ENCODE results near the gene PIM1. TPM values are rescaled to one million over a fixed set of nuclear protein-coding genes. Genes with fewer than 3 reads are reported as not detected.

Gene PIM1
- total and polyA plus RNA-seq, 9 of the 15 experiments (the other 6 are each of a cell fraction or from before 2014, with no cell fraction given): 19.0 to 789 (median 212) TPM

GRCh38 chr6:37187321-37188022, 17.5 kb downstream of the PIM1 start (continued):
- TF ChIP-seq TFE3 (CRISPR knock-in tag; IDR thresholded peaks at IDR 0.05) (no peak), ZNF280B (CRISPR knock-in tag; IDR thresholded peaks at IDR 0.05) (no peak), ZNF121 (CRISPR knock-in tag; conservative IDR thresholded peaks at IDR 0.05) (no peak), ESRRB (CRISPR knock-in tag; IDR thresholded peaks at IDR 0.05; ENCODE audit: borderline replicate concordance) (no peak), CBX2 (IDR thresholded peaks at IDR 0.05; ENCODE audit: insufficient read depth, low read length, poor library complexity, severe bottlenecking) (no peak), ZNF830 (CRISPR knock-in tag; IDR thresholded peaks at IDR 0.05) (0 out of 2 replicates have a peak, but pooled peaks have one; percentile 71), NR3C1 (CRISPR knock-in tag; IDR thresholded peaks at IDR 0.05) (no peak), CBX1 (IDR thresholded peaks at IDR 0.05; ENCODE audit: low read depth) (no peak; the same call in 1 of the 2 replicates), DNMT1 (IDR thresholded peaks at IDR 0.05) (no peak), E2F1 (CRISPR knock-in tag; IDR thresholded peaks at IDR 0.05) (no peak), IRF1 (CRISPR knock-in tag; IDR thresholded peaks at IDR 0.05; ENCODE audit: borderline replicate concordance) (no peak), E2F6 (IDR thresholded peaks at IDR 0.05; ENCODE audit: borderline replicate concordance in 1 of 2, extremely low read depth in 1 of 2, insufficient read depth in 1 of 2, insufficient read length in 1 of 2, low read depth in 1 of 2, low read length in 1 of 2, poor library complexity in 1 of 2, severe bottlenecking in 1 of 2) (no peak), TAF7 (tag; IDR thresholded peaks at IDR 0.05) (0 out of 2 replicates have a peak, but pooled peaks have one; percentile 42), POLR2AphosphoS2 (IDR thresholded peaks at IDR 0.05; ENCODE audit: low read length) (no peak), ZFP30 (CRISPR knock-in tag; IDR thresholded peaks at IDR 0.05; ENCODE audit: borderline replicate concordance) (no peak), ZNF696 (CRISPR knock-in tag; conservative IDR thresholded peaks at IDR 0.05) (no peak), LARP7 (IDR thresholded peaks at IDR 0.05) (no peak), KDM5B (IDR thresholded peaks at IDR 0.05; ENCODE audit: insufficient replicate concordance, low read depth, low read length) (peak; percentile 22), STAT5A (IDR thresholded peaks at IDR 0.05; ENCODE audit: borderline replicate concordance, low read length) (no peak), ZFX (CRISPR knock-in tag; IDR thresholded peaks at IDR 0.05) (no peak), GATAD2A (IDR thresholded peaks at IDR 0.05) (no peak; the same call in 1 of the 2 replicates)
